22Rv1 (cell line): ENCODE data around the gene GLS2.

Experiments used
- ZFX ChIP-seq: fragments of 450-650 bp; IDR thresholded peaks from 2 replicates; pipeline ENCODE4 v1.6.1; 2017; ENCODE audit warnings: antibody characterized with exemption, borderline replicate concordance
- TF ChIP-seq, protein P1 (sequence below): fragments of 450-650 bp; IDR thresholded peaks from 2 replicates; pipeline ENCODE4 v1.5.1; 2017; ENCODE audit warnings: mild to moderate bottlenecking

DNA sequence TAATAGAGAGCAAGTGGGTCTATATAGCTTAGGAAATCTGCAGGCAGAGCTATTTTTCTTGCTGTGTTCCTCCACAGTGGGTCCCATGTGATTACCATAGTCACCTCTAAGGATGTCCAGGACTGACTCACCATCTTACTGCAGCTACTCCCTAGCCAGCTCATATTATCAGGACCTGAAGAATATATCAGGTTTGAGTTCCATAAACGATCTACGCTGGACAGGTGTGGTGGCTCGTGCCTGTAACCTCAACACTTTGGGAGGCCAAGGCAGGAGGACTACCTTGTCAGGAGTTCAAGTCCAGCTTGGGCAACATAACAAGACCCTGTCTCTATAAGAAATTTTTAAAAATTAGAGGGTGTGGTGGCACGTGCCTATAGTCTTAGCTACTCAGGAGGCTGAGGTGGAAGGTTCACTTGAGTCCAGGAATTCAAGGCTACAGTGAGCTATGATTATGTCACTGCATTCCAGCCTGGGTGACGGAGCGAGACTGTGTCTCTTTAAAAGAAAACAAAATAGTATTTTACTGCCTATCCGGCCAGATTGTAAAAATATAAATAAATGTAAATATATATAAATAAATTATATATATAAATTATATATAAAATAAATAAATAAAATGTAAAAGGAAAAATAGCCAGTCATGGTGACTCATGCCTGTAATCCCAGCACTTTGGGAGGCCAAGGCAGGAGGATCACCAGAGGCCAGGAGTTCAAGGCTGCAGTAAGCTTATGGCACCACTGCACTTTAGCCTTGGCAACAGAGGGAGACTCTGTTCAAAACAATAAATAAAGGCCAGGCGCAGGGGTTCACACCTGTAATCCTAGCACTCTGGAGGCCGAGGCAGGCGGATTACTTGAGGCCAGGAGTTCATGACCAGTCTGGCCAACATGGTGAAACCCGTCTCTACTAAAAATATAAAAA is 26.5 kb downstream of the GLS2 start:
- TF ChIP-seq, protein P1, sequence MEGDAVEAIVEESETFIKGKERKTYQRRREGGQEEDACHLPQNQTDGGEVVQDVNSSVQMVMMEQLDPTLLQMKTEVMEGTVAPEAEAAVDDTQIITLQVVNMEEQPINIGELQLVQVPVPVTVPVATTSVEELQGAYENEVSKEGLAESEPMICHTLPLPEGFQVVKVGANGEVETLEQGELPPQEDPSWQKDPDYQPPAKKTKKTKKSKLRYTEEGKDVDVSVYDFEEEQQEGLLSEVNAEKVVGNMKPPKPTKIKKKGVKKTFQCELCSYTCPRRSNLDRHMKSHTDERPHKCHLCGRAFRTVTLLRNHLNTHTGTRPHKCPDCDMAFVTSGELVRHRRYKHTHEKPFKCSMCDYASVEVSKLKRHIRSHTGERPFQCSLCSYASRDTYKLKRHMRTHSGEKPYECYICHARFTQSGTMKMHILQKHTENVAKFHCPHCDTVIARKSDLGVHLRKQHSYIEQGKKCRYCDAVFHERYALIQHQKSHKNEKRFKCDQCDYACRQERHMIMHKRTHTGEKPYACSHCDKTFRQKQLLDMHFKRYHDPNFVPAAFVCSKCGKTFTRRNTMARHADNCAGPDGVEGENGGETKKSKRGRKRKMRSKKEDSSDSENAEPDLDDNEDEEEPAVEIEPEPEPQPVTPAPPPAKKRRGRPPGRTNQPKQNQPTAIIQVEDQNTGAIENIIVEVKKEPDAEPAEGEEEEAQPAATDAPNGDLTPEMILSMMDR = no peak
- TF ChIP-seq ZFX = no peak
